Lower leg skin (tissue), 3 donors: Measurements from ENCODE around the gene MTERF4.

ENCODE experiments used
- POLR2A ChIP-seq, 2 donors: fragments of 450-650 bp; IDR thresholded peaks; one replicate each; pipeline ENCODE4 v1.6.1; 2016 to 2017; ENCODE audit warnings: antibody characterized with exemption in 2 of 2, mild to moderate bottlenecking in 1 of 2, moderate library complexity in 1 of 2
- TF ChIP-seq, protein P1 (sequence below), 3 donors: fragments of 450-650 bp; IDR thresholded peaks; one replicate each; pipeline ENCODE4 v1.5.1; 2016; ENCODE audit warnings: antibody characterized with exemption in 3 of 3, mild to moderate bottlenecking in 3 of 3, moderate library complexity in 2 of 3

DNA sequence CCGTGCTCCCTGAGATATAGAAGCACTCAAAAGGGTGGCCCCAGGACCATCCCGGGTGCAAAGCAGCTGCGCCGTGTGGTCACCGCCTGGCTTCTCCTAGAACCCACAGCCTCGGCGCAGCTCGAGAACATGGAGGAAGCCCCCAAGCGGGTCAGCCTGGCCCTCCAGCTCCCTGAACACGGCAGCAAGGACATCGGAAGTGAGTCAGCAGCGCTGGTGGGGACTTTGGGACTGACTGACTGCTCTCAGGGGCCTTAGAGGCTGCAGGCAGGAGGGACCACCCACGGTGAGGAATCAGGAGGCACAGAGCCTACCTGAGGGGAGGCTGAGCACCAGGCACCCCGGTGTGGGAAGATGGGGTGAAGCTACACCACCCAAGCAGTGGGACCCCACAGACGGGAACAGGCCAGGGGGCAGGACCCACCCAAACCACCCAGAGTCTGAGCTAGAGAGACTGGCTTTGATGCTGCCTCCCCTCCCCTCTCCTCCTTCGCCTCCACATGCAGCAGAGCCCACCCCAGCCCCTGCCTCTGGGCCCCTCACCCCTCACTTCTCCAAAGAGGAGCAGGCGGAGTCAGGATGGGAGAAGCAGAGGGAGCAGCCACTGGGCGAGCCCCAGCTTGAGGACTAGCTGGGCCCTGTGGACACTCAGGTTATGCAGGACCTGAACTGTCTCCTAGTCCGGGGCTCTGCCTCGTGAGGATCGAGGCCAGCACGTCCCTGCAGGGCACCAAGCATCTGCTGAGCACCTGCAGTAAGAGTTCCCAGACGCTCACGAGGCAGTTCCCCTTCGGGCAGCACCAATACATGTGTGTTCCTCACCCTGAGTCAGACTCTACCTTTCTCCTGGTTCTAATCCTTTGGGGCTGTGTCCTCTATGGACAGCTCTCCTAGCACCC, 28.7 kb downstream of the MTERF4 start:
- TF ChIP-seq, protein P1, sequence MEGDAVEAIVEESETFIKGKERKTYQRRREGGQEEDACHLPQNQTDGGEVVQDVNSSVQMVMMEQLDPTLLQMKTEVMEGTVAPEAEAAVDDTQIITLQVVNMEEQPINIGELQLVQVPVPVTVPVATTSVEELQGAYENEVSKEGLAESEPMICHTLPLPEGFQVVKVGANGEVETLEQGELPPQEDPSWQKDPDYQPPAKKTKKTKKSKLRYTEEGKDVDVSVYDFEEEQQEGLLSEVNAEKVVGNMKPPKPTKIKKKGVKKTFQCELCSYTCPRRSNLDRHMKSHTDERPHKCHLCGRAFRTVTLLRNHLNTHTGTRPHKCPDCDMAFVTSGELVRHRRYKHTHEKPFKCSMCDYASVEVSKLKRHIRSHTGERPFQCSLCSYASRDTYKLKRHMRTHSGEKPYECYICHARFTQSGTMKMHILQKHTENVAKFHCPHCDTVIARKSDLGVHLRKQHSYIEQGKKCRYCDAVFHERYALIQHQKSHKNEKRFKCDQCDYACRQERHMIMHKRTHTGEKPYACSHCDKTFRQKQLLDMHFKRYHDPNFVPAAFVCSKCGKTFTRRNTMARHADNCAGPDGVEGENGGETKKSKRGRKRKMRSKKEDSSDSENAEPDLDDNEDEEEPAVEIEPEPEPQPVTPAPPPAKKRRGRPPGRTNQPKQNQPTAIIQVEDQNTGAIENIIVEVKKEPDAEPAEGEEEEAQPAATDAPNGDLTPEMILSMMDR (IDR thresholded peaks at IDR 0.05), result no peak
- TF ChIP-seq POLR2A (IDR thresholded peaks at IDR 0.05), result no peak
